Hepatocyte (in vitro differentiated cells): Measurements from ENCODE around the gene TRIM59.

ENCODE experiments used
- CTCF ChIP-seq: fragments of 200-600 bp; sonication (generic); IDR thresholded peaks from 2 replicates; pipeline ENCODE4 v1.5.1; 2016; ENCODE audit warnings: antibody characterized with exemption, mild to moderate bottlenecking; ENCODE audit not compliant: poor library complexity
- EZH2phosphoT487 ChIP-seq: fragments of 200-600 bp; sonication (generic); IDR thresholded peaks from one replicate; pipeline ENCODE4 v1.6.1; 2018; ENCODE audit warnings: antibody characterized with exemption, mild to moderate bottlenecking, low read depth, moderate library complexity; ENCODE audit not compliant: unreplicated experiment, severe bottlenecking

GRCh38 chr3:160486459-160486869 lies 36.9 kb upstream of the TRIM59 start:
- TF ChIP-seq CTCF, result peak; percentile 72
- no peak for TF ChIP-seq EZH2phosphoT487
